Activated CD4-positive, alpha-beta T cell treated with anti-CD3 and anti-CD28 coated beads, Interleukin-2, amount 50 U/mL, for 4 hours (primary cell): Measurements from ENCODE around the gene ADARB2.
"Not testable (repeated sequence)": the region's sequence is repeated elsewhere in the genome, so short reads cannot be mapped to it uniquely, and the experiment has no call there.

ENCODE experiments used
- DNase-seq, 2 experiments: peaks; one replicate each; pipeline ENCODE4 v3.0.0-alpha.2; 2020

Gene ADARB2

GRCh38 chr10:1360011-1360557 lies 377.2 kb downstream of the ADARB2 start:
- DNase-seq: no peak

DNA sequence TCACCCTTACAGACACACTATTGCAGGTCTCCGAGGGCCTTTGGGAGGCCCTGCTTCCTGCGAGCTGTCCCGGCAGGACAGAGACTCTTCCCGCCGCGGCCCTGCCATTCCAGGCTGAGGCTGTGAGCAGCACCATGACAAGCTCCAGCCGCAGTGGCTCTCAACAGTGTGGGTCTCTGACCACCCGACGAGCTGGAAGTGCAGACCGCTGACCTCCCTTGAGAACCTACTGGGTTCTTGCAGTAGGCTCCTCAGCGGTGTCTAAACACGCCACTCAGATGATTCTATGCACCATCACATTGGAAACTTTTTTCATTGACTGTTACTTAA lies 377.7 kb downstream of the ADARB2 start:
- DNase-seq: no peak

DNA sequence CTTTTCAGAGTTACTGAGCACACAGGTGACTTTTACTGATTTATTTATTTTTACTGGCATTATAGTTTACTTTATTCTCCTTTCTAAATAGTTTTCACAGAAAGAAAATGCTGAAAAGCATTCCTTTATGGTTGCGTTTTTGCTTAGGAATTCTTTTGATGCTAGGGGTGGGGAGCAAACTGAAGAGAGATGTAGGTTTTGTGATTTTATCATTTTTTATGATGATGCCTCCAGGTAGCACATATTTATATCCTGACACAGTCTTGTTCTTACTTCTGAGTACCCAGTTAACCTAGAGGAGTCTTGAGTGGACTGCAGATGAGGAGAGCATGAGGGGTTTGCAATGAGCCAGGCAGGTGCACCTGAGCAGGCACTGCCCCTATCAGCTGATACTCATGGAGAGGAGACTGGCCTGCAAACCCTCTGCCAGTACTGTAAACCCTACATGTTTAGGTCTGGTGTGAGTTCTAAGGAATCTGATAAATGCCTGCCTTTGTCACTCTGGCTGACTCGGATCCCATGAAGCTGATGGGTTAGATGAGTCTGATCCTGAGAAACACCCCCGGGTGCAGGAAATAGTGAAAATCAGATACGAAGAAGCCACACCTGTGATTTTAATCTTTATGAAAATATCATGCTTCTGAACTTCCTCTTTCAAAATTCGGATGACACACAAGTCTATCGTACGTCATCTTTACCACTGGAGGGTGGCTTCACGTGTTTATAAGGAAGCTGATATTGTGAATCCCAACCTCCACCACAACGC lies 378.3 kb downstream of the ADARB2 start:
- no peak for DNase-seq

DNA sequence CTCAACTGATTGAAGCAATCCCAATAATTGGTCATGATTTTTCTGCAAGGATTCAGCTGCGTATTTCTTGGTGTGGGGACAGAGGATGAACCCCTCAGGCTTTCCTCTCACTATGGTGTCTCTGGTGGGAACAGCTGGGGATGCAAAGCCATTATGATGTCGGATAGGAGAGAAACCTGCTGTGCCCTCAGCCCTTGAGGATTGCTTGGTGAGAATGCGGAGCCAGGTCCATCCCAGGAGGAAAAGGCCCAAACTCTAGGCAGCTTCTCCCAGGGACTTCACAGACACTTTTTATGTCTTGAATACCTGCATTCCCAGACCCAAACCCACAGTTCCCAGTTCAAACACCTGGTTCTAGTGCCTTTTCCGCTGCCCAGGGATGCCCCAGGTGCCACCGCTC lies 379.2 kb downstream of the ADARB2 start:
- no peak for DNase-seq

DNA sequence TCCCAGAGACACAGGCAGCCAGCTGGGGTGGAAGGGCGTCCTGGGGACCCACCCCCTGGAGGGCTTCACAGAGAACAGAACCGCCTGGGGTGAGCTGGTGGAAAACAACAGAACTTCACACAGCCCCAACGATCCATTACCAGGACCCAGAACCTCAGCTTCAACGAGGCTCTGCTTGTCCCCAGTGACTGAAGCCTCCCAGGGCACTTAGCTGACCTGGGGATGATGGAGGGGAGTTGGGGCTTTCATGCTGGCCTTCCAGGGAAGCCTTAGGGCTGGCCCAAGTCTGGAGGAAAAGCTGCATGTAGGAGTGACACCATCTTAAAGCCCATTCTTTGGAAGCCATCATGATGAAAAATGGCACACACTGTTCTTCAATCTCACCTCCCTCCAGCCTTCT lies 381.0 kb downstream of the ADARB2 start:
- DNase-seq: no peak

DNA sequence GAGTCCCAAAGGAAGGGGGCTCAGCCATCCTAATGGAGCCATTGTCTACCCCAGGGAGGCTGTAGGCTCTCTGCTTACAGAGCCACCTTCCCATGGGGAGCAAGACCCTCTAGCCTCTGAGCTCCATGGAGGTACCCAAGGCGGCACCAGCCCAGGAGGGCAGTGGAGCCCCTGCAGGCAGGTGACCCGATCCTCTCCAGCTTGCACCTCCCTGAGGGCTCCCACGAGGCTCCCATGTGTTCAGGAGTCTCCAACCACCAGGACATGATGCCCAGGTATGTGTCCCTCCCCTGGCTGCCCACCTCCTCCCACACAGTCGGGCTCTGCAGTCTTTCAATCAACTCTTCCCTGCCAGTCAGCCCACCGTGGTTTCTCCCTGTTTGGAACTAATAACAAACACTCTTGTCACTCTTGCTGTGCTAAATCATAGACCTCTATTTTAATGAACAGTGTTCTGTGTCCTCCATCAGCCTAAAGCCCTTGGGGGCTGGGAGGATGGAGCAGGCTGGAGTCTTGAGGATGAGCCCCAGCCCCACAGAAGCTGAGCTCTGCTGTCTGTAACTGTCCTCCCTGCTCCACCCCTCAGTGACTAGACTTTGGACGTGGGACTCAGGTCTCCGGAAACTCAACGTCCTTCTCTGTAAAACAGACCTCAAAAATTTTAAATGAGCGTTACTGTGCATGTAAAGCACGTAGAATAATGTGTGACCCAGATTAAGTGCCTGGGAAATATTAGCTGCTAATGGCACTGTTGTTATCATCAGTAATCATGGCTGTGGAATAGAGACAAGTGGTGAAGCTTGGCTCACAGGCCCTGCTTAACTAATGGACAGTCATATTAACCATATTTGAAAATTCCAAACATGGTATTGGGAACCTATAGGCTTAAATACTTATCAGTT lies 382.3 kb downstream of the ADARB2 start:
- DNase-seq: no peak

DNA sequence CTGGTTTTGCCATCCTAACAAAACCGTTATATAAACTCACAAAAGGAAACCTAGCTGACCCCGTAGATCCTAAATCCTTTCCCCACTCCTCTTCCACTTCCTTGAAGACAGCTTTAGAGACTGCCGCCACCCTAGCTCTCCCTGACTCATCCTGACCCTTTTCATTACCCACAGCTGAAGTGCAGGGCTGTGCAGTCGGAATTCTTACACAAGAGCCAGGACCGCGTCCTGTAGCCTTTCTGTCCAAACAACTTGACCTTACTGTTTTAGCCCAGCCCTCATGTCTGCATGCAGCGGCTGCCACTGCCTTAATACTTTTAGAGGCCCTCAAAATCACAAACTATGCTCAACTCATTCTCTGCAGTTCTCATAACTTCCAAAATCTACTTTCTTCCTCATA lies 385.0 kb downstream of the ADARB2 start:
- DNase-seq: not testable (repeated sequence)

- DNase-seq: no peak
Measured at GRCh38 chr10:1348773-1349050, 388.6 kb downstream of the ADARB2 start.

GRCh38 chr10:1347962-1348772 lies 389.2 kb downstream of the ADARB2 start:
- no peak for DNase-seq

DNA sequence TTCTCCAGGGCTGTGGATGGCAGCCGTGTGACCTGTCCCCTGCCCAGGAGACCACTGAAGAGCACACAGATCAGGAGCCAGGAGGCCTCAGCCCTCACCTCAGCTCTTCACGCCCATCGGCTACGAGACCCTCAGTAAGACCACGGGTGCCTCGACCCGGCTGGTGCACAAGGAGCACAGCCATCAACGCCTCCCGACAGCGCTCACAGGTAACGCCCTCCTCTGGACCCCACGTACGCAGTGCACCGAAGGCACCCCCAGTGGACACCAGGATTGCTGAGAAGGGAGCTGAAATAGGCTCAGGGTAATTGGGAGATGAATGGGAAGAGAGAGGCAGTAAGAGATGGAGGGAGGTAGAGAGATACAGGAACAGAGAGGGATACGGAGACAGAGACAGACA lies 389.8 kb downstream of the ADARB2 start:
- DNase-seq: no peak

GRCh38 chr10:1346201-1346600 lies 391.1 kb downstream of the ADARB2 start:
- no peak for DNase-seq

GRCh38 chr10:1345368-1345767 lies 392.0 kb downstream of the ADARB2 start:
- no peak for DNase-seq

DNA sequence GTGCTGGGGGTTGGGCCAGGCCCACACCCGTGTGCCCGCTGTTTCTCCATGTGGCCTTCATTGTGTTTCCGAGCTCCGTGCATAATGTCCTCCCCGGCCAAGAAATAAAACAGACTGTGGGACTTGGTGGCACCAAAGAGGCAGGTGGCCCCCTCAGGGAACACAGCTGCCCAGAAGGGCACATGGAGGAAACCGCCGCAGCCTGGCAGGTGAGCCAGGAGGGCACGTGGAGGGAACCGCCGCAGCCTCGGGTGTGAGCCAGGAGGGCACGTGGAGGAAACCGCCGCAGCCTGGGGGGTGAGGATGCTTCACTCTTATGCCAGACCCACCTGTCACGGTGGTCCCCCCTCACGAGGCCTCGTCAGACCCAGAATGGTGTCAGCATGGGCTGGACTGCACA lies 392.5 kb downstream of the ADARB2 start:
- no peak for DNase-seq

GRCh38 chr10:1344408-1344807 lies 392.9 kb downstream of the ADARB2 start:
- no peak for DNase-seq

DNA sequence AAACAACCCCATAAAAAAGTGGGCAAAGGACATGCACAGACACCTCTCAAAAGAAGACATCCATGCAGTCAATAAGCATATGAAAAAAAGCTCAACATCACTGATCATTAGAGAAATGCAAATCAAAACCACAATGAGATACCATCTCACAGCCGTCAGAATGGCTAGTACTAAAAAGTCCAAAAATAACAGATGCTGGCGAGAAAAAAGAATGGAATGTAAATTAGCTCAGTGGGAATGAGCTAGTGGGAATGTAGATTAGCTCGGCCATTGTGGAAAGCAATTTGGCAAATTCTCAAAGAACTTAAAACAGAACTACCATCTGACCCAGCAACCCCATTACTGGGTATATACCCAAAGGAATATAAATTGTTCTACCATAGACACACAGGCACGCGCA lies 394.1 kb downstream of the ADARB2 start:
- DNase-seq: no peak

GRCh38 chr10:1341052-1341451 lies 396.3 kb downstream of the ADARB2 start:
- DNase-seq: not testable (repeated sequence)

DNA sequence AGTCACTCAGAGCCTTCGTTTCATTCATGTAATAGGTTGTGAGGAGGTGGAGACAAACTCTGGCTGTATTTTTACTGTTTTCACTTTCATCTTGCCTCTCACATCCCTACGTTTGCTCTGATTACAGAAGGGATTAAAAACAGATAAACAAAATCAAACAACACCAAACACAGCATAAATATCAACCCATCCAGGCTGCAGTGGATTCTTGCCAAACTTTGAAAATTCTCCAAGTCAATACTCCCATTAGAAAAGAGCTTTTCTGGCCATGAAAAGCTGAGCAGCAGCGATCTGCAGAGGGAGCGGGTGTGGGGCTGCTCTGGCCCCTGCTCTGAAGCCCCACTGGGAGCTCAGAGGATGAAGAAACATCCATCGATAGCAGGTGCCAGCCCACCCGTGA lies 397.9 kb downstream of the ADARB2 start:
- DNase-seq: no peak

DNA sequence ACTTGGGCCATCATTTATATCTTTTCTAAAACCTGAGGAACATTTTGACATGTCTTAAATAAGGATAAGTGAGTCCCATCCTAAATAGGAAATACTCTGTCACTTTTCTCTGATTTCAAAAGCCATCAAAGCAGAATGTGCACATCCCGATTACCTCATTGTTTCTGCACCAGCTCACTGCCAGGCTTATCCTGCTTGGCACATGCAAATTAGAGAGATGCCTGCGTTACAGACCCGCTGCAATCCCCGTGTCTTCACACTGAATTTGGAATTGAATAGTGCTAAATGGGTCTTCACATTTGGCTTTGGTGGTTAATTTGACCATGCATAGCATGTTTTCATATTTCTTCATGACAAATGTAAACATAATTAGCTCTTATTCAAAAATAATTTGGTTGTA lies 401.7 kb downstream of the ADARB2 start:
- DNase-seq: no peak

DNA sequence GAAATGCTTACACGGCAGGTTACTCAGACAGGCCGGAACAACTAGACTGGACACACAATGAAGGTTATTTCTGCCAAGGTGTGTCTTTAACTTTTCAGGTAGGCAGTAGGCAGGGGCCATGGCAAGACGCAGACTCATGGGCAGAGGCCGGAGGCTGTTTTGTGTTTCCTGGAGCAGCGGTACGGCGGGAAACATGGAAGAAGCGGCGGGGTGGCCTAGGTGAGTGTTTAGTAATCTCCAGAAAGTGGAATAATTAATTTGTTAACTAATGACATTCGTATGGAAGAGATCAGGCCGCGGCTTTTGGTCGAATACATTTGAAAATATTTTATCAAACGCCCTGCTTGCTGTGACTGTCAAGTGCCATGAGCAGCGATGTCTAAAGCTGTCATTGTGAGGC lies 403.3 kb downstream of the ADARB2 start:
- DNase-seq: no peak

- no peak for DNase-seq
Measured at GRCh38 chr10:1331560-1331959, 405.8 kb downstream of the ADARB2 start.

- no peak for DNase-seq
Measured at GRCh38 chr10:1329622-1330021, 407.7 kb downstream of the ADARB2 start.

DNA sequence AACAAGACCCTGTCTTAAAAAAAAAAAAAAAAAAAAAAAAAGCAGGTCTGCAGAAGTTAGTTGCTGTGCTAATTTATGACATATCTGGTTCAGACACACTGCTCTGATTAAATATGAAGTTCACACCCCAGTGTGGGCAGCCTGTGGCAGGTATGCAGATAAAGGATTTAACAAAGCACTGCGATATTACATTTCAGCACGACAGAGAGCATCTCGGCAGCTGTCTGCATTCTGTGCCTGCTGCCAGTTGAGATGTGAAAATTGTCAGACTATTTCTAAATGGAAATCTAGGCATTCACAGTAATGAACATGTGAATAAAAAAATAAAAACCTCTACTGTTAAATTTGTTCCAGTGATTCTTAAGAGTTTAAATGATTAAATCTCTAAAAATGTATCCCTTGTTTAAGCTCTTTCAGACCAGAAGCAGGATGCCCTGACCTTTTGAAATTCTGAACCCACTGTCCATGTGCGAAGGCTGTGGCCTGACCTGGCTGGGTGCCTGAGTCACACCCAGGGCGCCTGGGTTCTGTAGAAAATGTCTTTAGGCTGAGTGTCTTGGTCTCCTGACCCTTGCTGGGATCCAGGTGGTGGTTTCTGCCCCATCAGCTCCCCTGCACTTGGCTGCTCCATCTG lies 408.2 kb downstream of the ADARB2 start:
- no peak for DNase-seq
